Activated CD4-positive, CD25-positive, alpha-beta regulatory T cell treated with anti-CD3 and anti-CD28 coated beads, Interleukin-2, amount 50 U/mL, for 16 hours (primary cell): ENCODE measurements around the gene KIF17.

Experiments
- DNase-seq: peaks from one replicate; pipeline ENCODE4 v3.0.0-alpha.2; 2020; ENCODE audit warnings: low read depth, low spot score

KIF17 gene

GRCh38 chr1:20711285-20712214, 6.3 kb downstream of the KIF17 start:
- DNase-seq, result no peak

- DNase-seq, result no peak
Measured at GRCh38 chr1:20710469-20711284, 7.1 kb downstream of the KIF17 start.

DNA sequence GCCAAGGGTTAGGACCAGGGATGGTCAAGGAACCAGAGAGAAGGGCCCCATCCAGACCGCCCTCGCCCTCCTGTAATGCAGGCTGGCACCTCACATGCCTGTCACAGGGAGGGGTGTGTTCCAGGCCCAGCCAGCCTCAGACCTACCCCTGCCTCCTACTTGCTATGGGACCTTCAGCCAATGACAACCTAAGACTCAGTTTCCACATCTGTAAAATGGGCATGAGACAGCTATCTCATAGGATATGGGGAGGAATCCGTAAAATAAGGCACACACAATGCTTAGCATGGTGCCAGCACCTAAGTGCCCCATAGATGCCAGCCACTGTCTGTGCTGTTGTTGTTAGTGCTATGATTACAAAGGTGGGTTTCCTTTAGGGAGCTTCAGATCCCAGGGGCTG, 7.9 kb downstream of the KIF17 start:
- DNase-seq, result no peak

GRCh38 chr1:20708891-20709290, 8.9 kb downstream of the KIF17 start:
- no peak for DNase-seq

- no peak for DNase-seq
Measured at GRCh38 chr1:20708057-20708456, 9.8 kb downstream of the KIF17 start.

GRCh38 chr1:20706841-20707240, 11.0 kb downstream of the KIF17 start:
- DNase-seq, result no peak

DNA sequence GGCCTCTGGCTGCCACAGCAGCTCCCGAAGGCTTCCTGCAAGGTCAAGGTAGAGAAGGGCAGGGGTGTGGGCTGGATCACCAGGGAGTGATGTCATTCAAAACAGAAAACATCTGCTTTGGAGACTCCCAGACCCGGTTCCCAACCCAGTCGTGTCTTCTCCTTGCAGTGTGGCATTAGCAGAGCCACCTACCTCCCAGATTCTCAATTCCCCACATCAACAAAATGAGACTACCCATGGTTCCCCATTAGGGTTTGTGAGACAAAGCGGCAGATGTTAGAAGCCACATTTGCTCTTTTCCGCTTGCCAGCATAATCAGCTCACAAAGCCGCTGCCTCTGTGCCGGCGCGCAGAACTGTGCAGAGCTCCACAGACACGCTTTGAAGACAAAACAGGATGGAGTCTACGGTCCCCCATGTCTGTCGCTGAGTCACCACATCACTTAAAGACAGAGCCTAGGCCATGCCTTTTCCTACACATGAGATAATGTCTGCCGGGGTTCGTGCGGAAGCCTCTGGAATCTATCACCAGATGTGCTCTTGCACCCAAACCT, 12.5 kb downstream of the KIF17 start:
- DNase-seq, result no peak

- DNase-seq, result no peak
Measured at GRCh38 chr1:20704390-20705202, 13.2 kb downstream of the KIF17 start.

DNA sequence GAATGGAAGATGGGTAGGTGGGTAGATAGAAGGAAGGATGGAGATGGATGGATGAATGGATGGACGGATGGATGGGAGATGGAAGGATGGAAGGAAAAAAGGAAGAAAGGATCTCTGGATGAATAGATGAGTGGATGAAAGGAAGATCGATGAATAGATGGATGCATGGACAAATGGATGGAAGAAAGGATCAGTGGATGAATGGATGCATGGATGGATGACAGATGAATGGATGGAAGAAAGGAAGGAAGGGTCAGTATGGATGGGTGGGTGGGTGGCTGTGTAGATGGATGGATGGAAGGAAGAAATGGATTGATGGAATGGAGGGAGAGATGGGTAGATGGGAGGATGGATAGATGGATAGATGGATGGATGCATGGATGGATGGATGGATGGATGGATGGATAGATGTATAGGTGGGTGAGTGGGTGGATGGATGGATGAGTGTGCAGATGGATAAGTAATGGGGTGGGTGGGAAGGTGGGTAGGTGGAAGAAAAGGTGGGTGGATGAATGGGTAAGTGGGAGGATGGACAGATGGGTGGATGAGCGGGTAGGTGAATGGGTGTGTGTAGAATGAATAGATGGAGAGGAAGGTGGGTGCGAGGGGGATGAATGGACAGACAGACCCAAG, 14.6 kb downstream of the KIF17 start:
- DNase-seq, result no peak

DNA sequence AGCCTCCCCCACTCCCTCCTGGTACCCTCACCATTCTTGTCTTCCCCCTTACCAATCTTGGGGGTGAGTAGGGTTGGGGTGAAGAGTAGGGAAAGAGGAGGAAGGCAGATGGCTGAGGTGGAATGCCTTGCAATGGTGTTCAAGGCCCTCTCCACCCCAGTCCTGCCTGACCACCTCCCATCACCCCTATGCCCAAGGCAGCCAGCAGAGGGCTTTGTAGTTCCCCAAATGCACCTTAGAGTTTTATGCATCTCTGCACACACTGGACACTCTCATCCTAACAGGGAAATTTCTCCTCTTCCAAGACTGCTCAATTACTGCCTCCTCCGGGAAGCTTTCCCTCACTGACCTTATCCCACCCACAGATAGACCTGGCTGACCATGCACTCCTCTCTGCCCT, 15.4 kb downstream of the KIF17 start:
- no peak for DNase-seq

DNA sequence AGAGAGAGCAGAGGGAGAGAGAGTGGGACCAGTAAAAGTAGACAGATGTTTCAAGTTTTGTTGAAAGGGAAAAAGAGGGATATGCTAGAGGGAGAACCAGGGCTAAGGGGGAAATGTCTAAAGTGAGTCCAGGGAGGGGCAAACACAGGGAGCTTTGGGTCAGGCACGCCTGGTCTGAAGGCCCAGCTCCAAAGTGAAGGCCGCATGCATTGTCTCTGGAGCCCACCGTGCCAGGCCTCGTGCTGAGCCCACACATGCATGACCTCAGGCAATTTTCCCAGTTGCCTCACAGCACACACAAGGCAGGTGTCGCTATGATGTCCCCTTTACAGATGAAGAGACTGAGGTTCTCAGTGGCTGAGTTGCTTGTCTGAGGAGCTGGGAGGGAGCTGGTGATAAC, 16.0 kb downstream of the KIF17 start:
- no peak for DNase-seq

DNA sequence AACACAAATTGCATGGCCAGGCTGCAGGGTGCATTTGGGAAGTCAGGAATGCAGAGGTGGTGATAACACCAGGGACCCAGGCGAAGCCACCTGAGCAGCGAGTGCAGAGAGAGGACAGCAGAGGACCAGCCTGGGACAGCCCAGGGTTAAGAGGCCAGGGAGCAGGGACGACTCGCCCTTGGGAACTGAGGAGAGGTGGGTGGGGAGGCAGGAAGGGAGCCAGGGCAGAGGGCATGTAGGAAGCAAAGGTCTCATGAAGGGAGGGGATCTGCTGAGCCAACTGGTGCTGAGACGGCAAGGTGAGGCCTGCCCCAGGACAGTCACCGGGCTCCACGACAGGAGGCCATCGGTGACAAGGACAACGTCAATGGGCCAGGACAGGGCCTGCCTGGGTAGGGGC, 16.4 kb downstream of the KIF17 start:
- no peak for DNase-seq

- DNase-seq, result no peak
Measured at GRCh38 chr1:20700636-20701215, 17.1 kb downstream of the KIF17 start.

GRCh38 chr1:20699558-20699957, 18.2 kb downstream of the KIF17 start:
- DNase-seq, result no peak

GRCh38 chr1:20698195-20698910, 19.5 kb downstream of the KIF17 start:
- DNase-seq, result no peak

DNA sequence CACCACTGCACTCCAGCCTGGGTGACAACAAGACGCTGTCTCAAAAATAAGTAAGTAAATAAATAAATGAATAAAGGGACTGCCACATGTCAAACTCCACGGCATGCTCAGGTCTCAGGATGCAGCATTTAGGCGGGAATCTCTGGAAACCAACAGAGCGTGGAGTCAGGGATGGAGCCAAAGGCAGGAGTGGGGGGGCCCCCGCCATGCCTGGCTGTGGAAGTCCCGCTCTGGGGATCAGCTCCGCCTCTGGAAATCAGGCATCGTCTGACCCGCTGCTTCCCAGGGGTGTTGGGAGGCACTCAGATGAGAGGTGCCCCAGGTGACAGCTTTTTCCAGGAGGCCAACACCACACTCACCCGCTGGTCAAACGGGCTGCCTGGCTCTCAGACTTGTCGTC, 20.2 kb downstream of the KIF17 start:
- no peak for DNase-seq

DNA sequence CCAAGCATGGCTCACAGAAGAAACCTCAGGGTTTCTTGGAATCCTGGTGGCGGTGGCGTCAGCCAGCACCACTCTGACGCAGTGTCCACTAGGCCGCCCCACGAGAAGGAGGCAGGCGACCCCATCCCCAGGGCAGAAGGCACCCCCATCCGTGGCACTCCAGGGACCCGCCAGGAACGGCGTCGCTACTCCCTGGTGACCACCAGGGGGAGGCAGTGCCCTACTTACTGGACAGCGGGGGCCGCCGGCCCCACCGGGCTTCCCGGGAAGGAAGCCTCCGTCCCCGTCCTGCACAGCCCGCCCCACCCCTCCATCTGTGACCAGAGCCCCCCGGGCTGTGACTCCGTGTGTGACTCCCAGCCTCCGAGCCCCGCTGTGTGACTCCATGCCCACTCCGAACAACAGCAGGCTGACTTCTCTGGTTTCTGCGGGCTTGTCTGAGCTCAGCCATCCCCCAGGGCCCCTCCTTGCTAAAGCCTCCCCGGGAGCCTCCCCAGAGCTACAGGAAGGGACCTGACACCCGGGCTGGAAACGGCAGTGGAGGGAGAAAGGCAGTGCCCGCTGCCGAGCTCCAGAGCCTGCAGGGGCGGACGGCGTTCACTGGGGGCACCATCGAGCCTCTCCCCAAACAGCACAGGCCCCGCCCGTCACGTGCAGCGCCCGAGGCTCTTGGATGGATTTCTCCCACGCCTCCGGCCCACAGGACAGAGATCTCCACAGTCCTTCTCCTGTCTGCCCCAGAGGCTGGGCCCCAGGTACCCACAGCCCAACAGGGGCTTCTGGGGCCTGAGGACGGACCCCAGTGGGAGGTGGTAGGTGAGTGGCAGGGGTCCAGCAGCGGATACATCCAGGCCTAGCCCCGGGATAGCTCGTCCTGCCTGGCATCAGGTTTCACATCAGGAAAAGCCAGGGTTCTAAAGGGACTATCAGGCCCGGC, 21.1 kb downstream of the KIF17 start:
- DNase-seq, result peak; percentile 35

DNA sequence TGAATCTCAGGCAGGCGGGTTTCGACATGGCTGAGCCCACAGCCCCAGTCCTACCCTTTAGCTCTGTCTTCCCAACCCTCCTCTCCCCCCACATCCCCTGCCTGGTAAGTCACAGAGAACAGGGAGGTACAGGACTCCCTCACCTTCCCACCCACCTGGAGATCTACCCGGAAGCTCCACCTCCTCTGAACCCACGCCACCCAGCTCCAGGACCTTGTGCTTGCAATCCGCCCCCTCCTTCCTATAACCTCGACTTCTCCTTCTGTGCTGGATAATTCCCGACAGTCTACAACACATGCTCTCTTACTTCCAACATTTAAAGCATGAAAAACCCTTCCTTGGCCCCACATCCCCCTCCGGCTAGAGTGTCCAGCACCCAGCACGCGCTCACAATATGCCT, 22.3 kb downstream of the KIF17 start:
- no peak for DNase-seq

DNA sequence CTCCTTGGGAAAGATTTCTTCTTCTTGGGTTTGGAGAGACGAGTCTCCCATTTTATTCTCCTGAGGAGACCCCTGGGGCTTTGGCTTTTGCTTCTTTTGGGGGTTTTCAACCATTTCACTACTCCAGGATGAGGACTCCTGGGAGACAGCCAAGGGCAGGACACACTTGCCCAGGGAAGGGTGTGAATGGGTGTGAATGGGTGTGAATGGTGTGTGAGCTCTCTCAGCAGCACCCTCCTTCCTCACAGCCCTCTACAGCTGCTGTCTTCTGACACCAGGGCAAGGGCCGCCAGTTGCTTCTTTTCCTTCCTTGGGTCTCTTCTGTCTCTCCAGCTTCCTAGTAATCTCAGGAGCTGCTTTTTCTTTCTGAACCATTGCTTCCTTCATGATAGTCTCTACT, 24.2 kb downstream of the KIF17 start:
- DNase-seq, result no peak
